Stimulated activated CD4-positive, alpha-beta T cell treated with anti-CD3 and anti-CD28 coated beads, Interleukin-4, amount 100 ng/mL, for 1 hour (primary cell): ENCODE results near the gene ATG14.
A peak's percentile ranks its signal among the peaks of the same experiment; 100 is the strongest.
"Not testable (repeated sequence)": the region's sequence is repeated elsewhere in the genome, so short reads cannot be mapped to it uniquely, and the experiment has no call there.

ENCODE experiments used
- DNase-seq: peaks from one replicate; pipeline ENCODE4 v3.0.0-alpha.2; 2020

ATG14 gene

GRCh38 chr14:55347748-55348147, 63.9 kb downstream of the ATG14 start:
- no peak for DNase-seq

- no peak for DNase-seq
Observed at GRCh38 chr14:55347040-55347439, 64.6 kb downstream of the ATG14 start.

GRCh38 chr14:55344582-55345163, 67.0 kb downstream of the ATG14 start:
- DNase-seq: not testable (repeated sequence)

- no peak for DNase-seq
Observed at GRCh38 chr14:55341781-55342180, 69.8 kb downstream of the ATG14 start.

GRCh38 chr14:55340482-55340881, 71.1 kb downstream of the ATG14 start:
- no peak for DNase-seq

- no peak for DNase-seq
Observed at GRCh38 chr14:55339770-55340169, 71.9 kb downstream of the ATG14 start.

GRCh38 chr14:55336691-55337090, 74.9 kb downstream of the ATG14 start:
- DNase-seq: no peak

- DNase-seq: no peak
Observed at GRCh38 chr14:55336162-55336561, 75.5 kb downstream of the ATG14 start.

GRCh38 chr14:55333711-55334485, 77.7 kb downstream of the ATG14 start:
- no peak for DNase-seq

- no peak for DNase-seq
Observed at GRCh38 chr14:55332654-55333570, 78.7 kb downstream of the ATG14 start.

GRCh38 chr14:55329999-55330710, 81.5 kb downstream of the ATG14 start:
- DNase-seq: peak; percentile 36

- no peak for DNase-seq
Observed at GRCh38 chr14:55328317-55328716, 83.3 kb downstream of the ATG14 start.

- DNase-seq: no peak
Observed at GRCh38 chr14:55327179-55327578, 84.5 kb downstream of the ATG14 start.

- no peak for DNase-seq
Observed at GRCh38 chr14:55324812-55325211, 86.8 kb downstream of the ATG14 start.

- DNase-seq: no peak
Observed at GRCh38 chr14:55323910-55324309, 87.7 kb downstream of the ATG14 start.

- no peak for DNase-seq
Observed at GRCh38 chr14:55318694-55319093, 92.9 kb downstream of the ATG14 start.

- DNase-seq: no peak
Observed at GRCh38 chr14:55317542-55318306, 93.9 kb downstream of the ATG14 start.

GRCh38 chr14:55316564-55316963, 95.1 kb downstream of the ATG14 start:
- no peak for DNase-seq
